HCT116 (cell line): ENCODE results near the gene TTLL3.

ENCODE experiments used
- EZH2 ChIP-seq: fragments of 200-600 bp; sonication (generic); IDR thresholded peaks from 2 replicates; pipeline ENCODE4 v1.6.1; 2017; ENCODE audit warnings: antibody characterized with exemption, mixed run types
- POLR2AphosphoS5 ChIP-seq: IDR thresholded peaks from 2 replicates; pipeline ENCODE4 v1.6.1; 2011; ENCODE audit warnings: mild to moderate bottlenecking, low read depth, low read length, moderate library complexity
- SP1 ChIP-seq: IDR thresholded peaks from 2 replicates; pipeline ENCODE4 v1.6.1; 2012; ENCODE audit warnings: low read depth
- SRF ChIP-seq: IDR thresholded peaks from 2 replicates; pipeline ENCODE4 v1.6.1; 2012; ENCODE audit warnings: low read depth
- TCF7L2 ChIP-seq: IDR thresholded peaks from 2 replicates; pipeline ENCODE4 v1.7.0; 2011; ENCODE audit warnings: borderline replicate concordance, inconsistent platforms; ENCODE audit not compliant: insufficient read depth, insufficient read length; ENCODE audit errors: extremely low read depth
- YY1 ChIP-seq: IDR thresholded peaks from 2 replicates; pipeline ENCODE4 v1.6.1; 2011; ENCODE audit warnings: low read length, low read depth, moderate library complexity, mild to moderate bottlenecking; ENCODE audit not compliant: insufficient replicate concordance; ENCODE audit errors: extremely low read depth
- ZFX ChIP-seq: fragments of 450-650 bp; IDR thresholded peaks from 2 replicates; pipeline ENCODE4 v1.6.1; 2017
- TF ChIP-seq, protein P1 (sequence below), 3 experiments: fragments of 200-600 bp in 1 of 3; sonication (generic) in 1 of 3; IDR thresholded peaks in 2 of 3; conservative IDR thresholded peaks in 1 of 3; 2 replicates each; pipeline ENCODE4 v1.5.1; 2012 to 2017; ENCODE audit warnings: low read depth in 2 of 3, low read length in 2 of 3, antibody characterized with exemption in 1 of 3, borderline replicate concordance in 1 of 3, control low read depth in 1 of 3, mild to moderate bottlenecking in 1 of 3, mixed read lengths in 1 of 3, mixed run types in 1 of 3, moderate library complexity in 1 of 3; ENCODE audit not compliant: insufficient read depth in 1 of 3
- TF ChIP-seq, protein P2 (sequence below): IDR thresholded peaks from 2 replicates; pipeline ENCODE4 v1.6.1; 2012
- TF ChIP-seq, protein P3 (sequence below): IDR thresholded peaks from 2 replicates; pipeline ENCODE4 v1.6.1; 2011; ENCODE audit warnings: mild to moderate bottlenecking, low read length, moderate library complexity; ENCODE audit not compliant: insufficient replicate concordance; ENCODE audit errors: extremely low read depth

DNA sequence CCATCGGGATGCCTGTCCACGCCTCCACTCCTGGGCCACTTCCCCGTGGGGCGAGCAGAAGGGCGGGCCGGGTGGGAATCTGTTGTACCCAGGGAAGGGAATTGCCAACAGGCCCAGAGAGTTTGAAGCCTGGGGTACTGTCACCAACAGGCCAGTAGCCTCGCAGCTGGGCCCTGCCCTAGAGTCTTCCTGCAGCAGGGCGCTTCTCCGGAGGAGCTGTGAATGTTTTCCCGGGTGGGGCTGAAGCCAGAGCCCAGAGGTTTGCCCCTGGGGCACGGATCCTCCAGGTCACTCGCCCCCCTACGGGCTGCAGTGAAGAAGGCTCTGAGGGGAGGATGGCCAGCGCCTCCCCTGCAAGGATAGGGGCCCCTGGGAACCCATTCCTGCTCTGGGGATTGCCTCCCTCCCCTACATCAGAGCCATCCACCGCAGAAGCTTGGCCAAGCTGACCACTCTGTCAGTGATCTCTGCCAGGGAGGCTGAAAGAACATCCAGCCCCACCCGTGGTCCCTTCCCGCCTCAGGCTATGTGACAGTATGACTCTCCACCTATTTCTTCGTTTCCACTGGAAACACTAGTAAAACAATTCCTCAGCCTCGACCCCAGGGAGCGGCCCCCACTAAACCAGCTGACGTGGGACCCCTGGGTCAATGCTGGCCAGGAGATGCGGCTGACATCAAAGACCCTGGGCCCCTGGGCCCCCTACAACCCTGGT is 53.2 kb downstream of the TTLL3 start:
- TF ChIP-seq, protein P1, sequence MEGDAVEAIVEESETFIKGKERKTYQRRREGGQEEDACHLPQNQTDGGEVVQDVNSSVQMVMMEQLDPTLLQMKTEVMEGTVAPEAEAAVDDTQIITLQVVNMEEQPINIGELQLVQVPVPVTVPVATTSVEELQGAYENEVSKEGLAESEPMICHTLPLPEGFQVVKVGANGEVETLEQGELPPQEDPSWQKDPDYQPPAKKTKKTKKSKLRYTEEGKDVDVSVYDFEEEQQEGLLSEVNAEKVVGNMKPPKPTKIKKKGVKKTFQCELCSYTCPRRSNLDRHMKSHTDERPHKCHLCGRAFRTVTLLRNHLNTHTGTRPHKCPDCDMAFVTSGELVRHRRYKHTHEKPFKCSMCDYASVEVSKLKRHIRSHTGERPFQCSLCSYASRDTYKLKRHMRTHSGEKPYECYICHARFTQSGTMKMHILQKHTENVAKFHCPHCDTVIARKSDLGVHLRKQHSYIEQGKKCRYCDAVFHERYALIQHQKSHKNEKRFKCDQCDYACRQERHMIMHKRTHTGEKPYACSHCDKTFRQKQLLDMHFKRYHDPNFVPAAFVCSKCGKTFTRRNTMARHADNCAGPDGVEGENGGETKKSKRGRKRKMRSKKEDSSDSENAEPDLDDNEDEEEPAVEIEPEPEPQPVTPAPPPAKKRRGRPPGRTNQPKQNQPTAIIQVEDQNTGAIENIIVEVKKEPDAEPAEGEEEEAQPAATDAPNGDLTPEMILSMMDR (IDR thresholded peaks at IDR 0.05 in 2 of 3, conservative IDR thresholded peaks at IDR 0.05 in 1 of 3; ENCODE audit: borderline replicate concordance in 1 of 3, insufficient read depth in 1 of 3, low read depth in 2 of 3, low read length in 2 of 3): no peak
- TF ChIP-seq YY1 (no peak), TCF7L2 (no peak), EZH2 (no peak), SP1 (no peak), ZFX (no peak), SRF (no peak), POLR2AphosphoS5 (no peak)
- TF ChIP-seq, protein P2, sequence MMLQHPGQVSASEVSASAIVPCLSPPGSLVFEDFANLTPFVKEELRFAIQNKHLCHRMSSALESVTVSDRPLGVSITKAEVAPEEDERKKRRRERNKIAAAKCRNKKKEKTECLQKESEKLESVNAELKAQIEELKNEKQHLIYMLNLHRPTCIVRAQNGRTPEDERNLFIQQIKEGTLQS: no peak
- TF ChIP-seq, protein P3, sequence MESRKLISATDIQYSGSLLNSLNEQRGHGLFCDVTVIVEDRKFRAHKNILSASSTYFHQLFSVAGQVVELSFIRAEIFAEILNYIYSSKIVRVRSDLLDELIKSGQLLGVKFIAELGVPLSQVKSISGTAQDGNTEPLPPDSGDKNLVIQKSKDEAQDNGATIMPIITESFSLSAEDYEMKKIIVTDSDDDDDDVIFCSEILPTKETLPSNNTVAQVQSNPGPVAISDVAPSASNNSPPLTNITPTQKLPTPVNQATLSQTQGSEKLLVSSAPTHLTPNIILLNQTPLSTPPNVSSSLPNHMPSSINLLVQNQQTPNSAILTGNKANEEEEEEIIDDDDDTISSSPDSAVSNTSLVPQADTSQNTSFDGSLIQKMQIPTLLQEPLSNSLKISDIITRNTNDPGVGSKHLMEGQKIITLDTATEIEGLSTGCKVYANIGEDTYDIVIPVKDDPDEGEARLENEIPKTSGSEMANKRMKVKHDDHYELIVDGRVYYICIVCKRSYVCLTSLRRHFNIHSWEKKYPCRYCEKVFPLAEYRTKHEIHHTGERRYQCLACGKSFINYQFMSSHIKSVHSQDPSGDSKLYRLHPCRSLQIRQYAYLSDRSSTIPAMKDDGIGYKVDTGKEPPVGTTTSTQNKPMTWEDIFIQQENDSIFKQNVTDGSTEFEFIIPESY: no peak
